ENCODE data around the gene TSPEAR.

The TSPEAR gene

DNA sequence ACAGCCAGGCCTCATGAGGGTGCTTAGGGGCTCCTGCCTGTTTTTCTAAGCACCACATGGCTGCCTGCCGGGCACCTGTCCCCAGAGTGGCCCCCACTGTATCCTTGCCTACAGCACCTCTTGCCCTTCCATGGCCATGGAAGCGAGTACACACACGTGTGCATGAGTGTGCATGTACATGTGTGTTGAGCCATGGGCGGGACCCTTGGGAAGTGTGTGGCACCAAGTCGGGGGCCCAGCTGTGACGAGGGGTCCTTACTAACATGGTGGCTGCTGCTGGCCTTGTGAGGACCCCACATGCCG lies 197.2 kb downstream of the TSPEAR start:
- TF ChIP-seq, protein P1, sequence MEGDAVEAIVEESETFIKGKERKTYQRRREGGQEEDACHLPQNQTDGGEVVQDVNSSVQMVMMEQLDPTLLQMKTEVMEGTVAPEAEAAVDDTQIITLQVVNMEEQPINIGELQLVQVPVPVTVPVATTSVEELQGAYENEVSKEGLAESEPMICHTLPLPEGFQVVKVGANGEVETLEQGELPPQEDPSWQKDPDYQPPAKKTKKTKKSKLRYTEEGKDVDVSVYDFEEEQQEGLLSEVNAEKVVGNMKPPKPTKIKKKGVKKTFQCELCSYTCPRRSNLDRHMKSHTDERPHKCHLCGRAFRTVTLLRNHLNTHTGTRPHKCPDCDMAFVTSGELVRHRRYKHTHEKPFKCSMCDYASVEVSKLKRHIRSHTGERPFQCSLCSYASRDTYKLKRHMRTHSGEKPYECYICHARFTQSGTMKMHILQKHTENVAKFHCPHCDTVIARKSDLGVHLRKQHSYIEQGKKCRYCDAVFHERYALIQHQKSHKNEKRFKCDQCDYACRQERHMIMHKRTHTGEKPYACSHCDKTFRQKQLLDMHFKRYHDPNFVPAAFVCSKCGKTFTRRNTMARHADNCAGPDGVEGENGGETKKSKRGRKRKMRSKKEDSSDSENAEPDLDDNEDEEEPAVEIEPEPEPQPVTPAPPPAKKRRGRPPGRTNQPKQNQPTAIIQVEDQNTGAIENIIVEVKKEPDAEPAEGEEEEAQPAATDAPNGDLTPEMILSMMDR (IDR thresholded peaks at IDR 0.05), result no peak

DNA sequence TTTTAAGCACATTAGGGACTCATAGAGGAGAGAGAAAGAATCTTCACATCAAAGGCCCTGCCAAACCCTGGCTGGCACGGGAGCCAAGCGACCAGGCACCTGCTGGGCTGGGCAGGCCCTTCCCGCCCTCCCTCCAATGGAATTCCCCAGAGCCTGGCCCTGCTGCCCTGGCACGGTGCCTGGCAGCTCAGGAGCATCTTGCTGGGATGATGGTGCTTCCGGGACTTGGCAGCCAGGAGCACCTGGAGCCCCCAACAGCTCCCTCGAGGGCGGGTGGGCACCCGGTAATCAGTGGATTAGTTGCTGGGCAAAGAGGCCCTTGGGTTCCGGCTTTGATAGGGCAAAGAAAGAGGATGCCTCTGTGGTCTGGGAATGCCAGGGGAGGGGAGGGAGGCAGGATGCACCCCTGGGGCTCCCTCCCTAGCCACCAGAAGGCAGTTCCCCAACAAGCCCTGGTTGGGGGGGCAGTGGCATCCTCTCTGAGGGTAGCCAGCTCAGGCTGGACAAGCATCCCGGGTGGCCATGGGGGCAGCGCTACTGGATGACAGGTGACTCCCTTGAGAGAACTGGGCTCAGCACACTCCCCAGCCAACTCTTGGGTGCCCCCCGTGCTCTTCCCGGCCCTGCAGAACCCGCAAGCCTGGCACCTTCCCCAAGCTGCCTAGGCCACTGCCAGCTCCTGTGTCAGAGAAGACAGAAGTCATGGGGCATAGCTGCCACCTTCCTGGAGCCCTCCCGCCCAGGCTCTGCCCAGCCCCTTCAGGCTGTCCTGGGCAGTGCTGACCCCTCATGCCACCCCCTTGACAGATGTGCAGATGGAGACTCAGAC lies 197.8 kb downstream of the TSPEAR start:
- TF ChIP-seq, protein P1 (IDR thresholded peaks at IDR 0.05), result no peak

DNA sequence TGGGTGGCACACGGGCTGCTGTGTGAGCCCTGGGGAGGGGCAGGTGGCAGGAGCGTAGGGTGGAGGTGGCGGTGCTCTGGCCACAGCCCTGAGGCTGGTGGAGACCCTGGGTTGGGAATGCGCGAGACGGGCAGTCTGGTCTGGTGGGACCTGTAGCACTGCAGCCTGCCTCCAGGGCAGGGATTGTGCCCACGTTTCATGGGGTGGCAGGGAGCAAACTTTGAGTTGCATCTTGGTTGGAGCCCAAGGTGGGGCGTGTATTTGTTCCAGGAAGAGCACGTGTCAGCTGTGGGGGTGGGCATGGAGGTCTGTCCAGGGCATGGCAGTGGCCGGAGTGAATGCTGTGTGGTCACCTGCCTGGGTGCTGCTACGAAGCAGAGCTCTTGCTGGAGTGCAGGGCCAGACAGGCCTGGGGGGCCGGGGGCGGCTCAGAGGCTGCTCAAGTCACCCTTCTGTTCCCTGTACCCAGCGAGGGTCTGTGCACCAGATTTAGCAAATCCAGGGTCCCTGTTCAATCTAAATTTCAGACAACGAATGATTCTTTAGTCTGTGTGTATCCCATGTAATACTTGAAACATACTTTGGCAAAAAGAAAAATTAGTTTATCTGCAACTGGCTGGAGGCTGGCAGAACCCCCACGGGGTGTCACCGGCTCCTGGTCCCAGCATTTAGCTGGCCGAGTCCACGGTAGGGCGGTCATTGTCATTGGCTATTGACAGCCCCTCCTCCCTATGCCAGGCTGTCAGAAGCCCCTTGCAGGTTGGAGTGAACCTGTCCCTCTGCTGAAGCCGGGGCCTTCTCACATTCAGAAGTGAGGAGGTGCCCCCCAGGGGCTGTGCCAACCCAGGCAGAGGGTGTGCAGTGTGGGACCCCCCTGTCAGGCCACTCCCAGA lies 198.6 kb downstream of the TSPEAR start:
- TF ChIP-seq, protein P1 (IDR thresholded peaks at IDR 0.05), result no peak

DNA sequence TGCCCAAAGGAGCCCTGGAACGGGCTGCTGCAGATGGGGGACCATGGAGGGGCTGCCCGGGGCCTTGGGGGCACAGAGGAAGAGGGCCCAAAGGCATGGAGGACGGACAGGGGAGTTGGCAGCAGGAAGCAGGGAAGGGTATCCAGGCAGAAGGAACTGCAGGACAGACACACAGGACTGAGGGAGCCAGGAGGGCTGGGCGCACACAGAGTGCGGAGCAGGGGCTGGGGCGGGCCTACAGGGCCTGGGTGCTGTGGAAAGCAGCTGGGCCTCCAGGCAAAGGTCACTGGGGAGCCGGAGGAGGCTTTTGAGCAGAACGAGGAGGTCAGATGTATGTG lies 199.5 kb downstream of the TSPEAR start:
- TF ChIP-seq, protein P1 (IDR thresholded peaks at IDR 0.05), result no peak

DNA sequence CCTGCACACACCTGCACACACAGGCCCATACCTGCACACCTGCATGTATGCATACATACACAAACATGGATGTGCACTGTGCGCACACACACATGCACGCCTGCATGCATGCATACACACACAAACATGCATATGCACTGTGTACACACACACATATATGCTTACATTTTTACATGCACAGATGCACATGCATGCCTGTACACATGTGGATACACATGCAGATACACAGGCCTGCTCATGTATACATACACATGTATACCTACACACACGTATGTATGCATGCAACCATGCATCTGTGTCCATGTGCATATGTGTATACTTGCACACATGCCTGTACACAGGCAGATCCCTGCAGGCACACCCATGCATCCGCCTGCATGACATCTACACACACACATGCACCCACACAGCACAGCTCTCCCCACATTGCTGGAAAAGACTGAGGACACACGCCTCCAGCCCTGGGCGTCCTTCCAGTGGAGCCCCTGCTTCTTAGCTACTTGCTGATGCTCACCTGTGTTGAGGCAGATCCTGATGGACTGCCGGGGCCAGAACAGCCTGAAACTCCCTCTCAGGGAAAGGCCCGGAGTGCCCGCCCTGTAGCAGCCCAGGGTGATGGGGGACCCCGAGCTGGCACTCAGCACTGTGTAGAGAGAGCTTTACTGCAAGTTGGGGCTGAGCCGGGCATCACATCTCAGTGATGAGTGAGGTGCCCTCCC lies 200.0 kb downstream of the TSPEAR start:
- TF ChIP-seq, protein P1 (IDR thresholded peaks at IDR 0.05), result no peak

DNA sequence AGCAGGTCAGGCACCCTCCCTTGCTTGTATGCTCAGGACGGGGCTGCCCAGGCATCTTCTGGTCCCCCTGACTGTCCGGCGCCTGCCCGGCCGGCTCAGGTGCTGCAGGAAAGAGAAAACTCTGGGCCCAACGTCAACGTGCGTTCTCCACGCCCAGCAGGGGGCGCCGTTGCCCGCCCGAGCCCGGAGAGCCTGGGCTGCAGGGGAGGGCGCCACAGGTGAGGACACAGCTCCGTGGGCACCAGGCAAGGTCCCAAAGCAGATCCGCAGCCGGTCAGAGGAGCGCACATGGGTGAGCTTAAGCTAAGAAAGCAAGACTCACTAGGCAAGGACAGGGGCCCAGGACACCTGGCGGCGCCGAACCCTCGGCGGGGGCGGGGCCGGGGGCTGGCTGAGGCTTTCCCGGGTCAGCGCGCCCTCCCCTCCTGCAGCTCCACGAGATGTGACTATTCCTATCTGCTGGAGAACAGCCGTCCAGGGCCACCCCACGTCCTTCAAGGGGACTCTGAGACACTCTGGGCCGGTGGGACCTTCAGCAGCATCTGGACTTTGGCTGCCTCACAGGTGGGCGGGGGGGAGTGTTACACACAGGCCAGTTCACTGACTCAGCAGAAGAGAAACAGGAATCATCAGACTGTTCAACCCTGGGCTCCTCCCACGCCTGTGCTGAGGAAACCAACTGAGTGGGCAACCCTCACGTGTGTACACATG lies 200.7 kb downstream of the TSPEAR start:
- TF ChIP-seq, protein P1 (IDR thresholded peaks at IDR 0.05), result peak; percentile 83

DNA sequence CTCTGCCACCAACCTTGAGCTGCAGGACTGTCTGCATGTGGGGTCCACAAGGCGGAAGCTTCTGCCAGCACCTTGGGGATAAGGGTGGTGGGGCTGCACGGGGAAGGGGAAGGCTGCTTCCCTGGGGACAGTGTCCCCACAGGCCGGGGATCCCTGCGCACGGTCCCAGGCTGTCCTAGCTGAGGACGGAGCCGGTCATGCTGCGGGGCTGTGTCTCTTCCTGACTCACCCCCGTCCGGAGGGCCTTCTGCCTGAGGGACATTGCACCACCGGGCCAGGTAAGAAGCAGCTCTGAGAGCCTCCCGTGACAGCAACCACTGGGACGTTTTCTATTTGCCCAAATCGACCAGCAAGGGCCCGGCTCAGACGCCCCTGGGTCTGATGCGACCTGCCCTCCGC lies 201.3 kb downstream of the TSPEAR start:
- TF ChIP-seq, protein P1 (IDR thresholded peaks at IDR 0.05), result no peak

All from LNCAP (cell line).